Mucosa of stomach (tissue), 1 donor: ENCODE results near the gene ZCCHC10.
"Not testable (repeated sequence)": the region's sequence is repeated elsewhere in the genome, so short reads cannot be mapped to it uniquely, and the experiment has no call there.

Source experiments
- H3K27me3 ChIP-seq: one replicate; pipeline ENCODE4 v1.7.0; 2013; ENCODE audit warnings: mild to moderate bottlenecking, low read length; ENCODE audit not compliant: control insufficient read depth, insufficient read depth
- H3K36me3 ChIP-seq: one replicate; pipeline ENCODE4 v1.7.0; 2013; ENCODE audit warnings: low read length; ENCODE audit not compliant: control insufficient read depth, insufficient read depth
- H3K4me1 ChIP-seq: one replicate; pipeline ENCODE4 v1.7.0; 2013; ENCODE audit warnings: mild to moderate bottlenecking, low read length; ENCODE audit not compliant: control insufficient read depth, insufficient read depth
- H3K4me3 ChIP-seq: one replicate; pipeline ENCODE4 v1.7.0; 2013; ENCODE audit warnings: low read length
- H3K9ac ChIP-seq: one replicate; pipeline ENCODE4 v1.7.0; 2013; ENCODE audit warnings: mild to moderate bottlenecking, low read length, moderate library complexity
- H3K9me3 ChIP-seq: one replicate; pipeline ENCODE4 v1.7.0; 2013; ENCODE audit warnings: mild to moderate bottlenecking, low read length, moderate library complexity; ENCODE audit not compliant: control insufficient read depth
- donor health status: Pancreatic carcinoma.

ZCCHC10 gene

GRCh38 chr5:132963171-132964104, 62.9 kb downstream of the ZCCHC10 start, which contains the start of gene AFF4:
TSS of gene AFF4 (minus strand) at chr5:132963634. CDS start at chr5:132937189, 26,445 bp downstream.
- Histone ChIP-seq H3K9ac (peak within 1 kb of the TSS; percentile 99), H3K4me1 (peaks cover 20% of the 10 kb centered on the region), H3K4me3 (peak within 1 kb of the TSS; percentile 58), H3K36me3 (no peaks in the 10 kb centered on the region), H3K9me3 (no peaks in the 10 kb centered on the region), H3K27me3 (no peaks in the 10 kb centered on the region)

GRCh38 chr5:132962429-132963021, 63.8 kb downstream of the ZCCHC10 start:
- no peaks in the 10 kb centered on the region for H3K9me3 ChIP-seq
- H3K4me3 ChIP-seq = peak overlapping the region; percentile 58
- H3K27me3 ChIP-seq = no peaks in the 10 kb centered on the region
- H3K36me3 ChIP-seq = no peaks in the 10 kb centered on the region
- H3K4me1 ChIP-seq = peaks cover 20% of the 10 kb centered on the region
- H3K9ac ChIP-seq = peak overlapping the region; percentile 99

- Histone ChIP-seq H3K27me3 (no peaks in the 10 kb centered on the region), H3K4me1 (peaks cover 20% of the 10 kb centered on the region), H3K9me3 (no peaks in the 10 kb centered on the region), H3K4me3 (peak overlapping the region; percentile 58), H3K36me3 (no peaks in the 10 kb centered on the region), H3K9ac (peak overlapping the region; percentile 99)
These were observed 64.5 kb downstream of the ZCCHC10 start for GRCh38 chr5:132961887-132962286.

GRCh38 chr5:132961123-132961815, 65.1 kb downstream of the ZCCHC10 start:
- H3K4me3 ChIP-seq = peak overlapping the region; percentile 4
- H3K4me1 ChIP-seq = peaks cover 20% of the 10 kb centered on the region
- not testable (repeated sequence) for H3K9me3 ChIP-seq, H3K27me3 ChIP-seq, H3K36me3 ChIP-seq
- peak overlapping the region; percentile 99 for H3K9ac ChIP-seq

GRCh38 chr5:132956166-132956799, 70.1 kb downstream of the ZCCHC10 start:
- peaks cover 25% of the 10 kb centered on the region for H3K4me1 ChIP-seq
- H3K9ac ChIP-seq, H3K9me3 ChIP-seq, H3K4me3 ChIP-seq, H3K27me3 ChIP-seq, H3K36me3 ChIP-seq: not testable (repeated sequence)

- Histone ChIP-seq H3K4me3 (no peak overlapping the region), H3K36me3 (no peaks in the 10 kb centered on the region), H3K9ac (no peak overlapping the region), H3K9me3 (no peaks in the 10 kb centered on the region), H3K4me1 (peaks cover 12% of the 10 kb centered on the region), H3K27me3 (no peaks in the 10 kb centered on the region)
These were observed 72.6 kb downstream of the ZCCHC10 start for GRCh38 chr5:132953710-132954109.

- no peaks in the 10 kb centered on the region for H3K9me3 ChIP-seq
- H3K27me3 ChIP-seq = no peaks in the 10 kb centered on the region
- no peak overlapping the region for H3K4me3 ChIP-seq
- H3K36me3 ChIP-seq = no peaks in the 10 kb centered on the region
- H3K4me1 ChIP-seq = peaks cover 16% of the 10 kb centered on the region
- H3K9ac ChIP-seq = no peak overlapping the region
These were observed 73.5 kb downstream of the ZCCHC10 start for GRCh38 chr5:132952829-132953228.

GRCh38 chr5:132951897-132952296, 74.5 kb downstream of the ZCCHC10 start:
- H3K27me3 ChIP-seq = no peaks in the 10 kb centered on the region
- H3K4me3 ChIP-seq = no peak overlapping the region
- no peaks in the 10 kb centered on the region for H3K9me3 ChIP-seq
- H3K9ac ChIP-seq = no peak overlapping the region
- H3K36me3 ChIP-seq = no peaks in the 10 kb centered on the region
- peaks cover 16% of the 10 kb centered on the region for H3K4me1 ChIP-seq

GRCh38 chr5:132949136-132949535, 77.2 kb downstream of the ZCCHC10 start:
- peaks cover 14% of the 10 kb centered on the region for H3K4me1 ChIP-seq
- no peaks in the 10 kb centered on the region for H3K9me3 ChIP-seq
- H3K27me3 ChIP-seq = no peaks in the 10 kb centered on the region
- H3K36me3 ChIP-seq = no peaks in the 10 kb centered on the region
- no peak overlapping the region for H3K4me3 ChIP-seq
- H3K9ac ChIP-seq = no peak overlapping the region

- no peak overlapping the region for H3K4me3 ChIP-seq
- no peak overlapping the region for H3K9ac ChIP-seq
- no peaks in the 10 kb centered on the region for H3K27me3 ChIP-seq
- peaks cover 4% of the 10 kb centered on the region for H3K4me1 ChIP-seq
- no peaks in the 10 kb centered on the region for H3K9me3 ChIP-seq
- H3K36me3 ChIP-seq = no peaks in the 10 kb centered on the region
These were observed 78.7 kb downstream of the ZCCHC10 start for GRCh38 chr5:132947671-132948070.
